Activated T-cell treated with anti-CD3 and anti-CD28 coated beads, Interleukin-2, amount 50 U/mL, for 4 hours (primary cell): ENCODE measurements around the gene CDH22. TPM values are rescaled to one million over a fixed set of nuclear protein-coding genes. Genes with fewer than 3 reads are reported as not detected.

Experiments used
- ATAC-seq, 2 donors: fragments of 200-7000 bp; cut with Tn5 transposase; one replicate each; pipeline ENCODE4 v1.10.0; 2021
- DNase-seq: peaks from one replicate; pipeline ENCODE4 v3.0.0-alpha.2; 2020
- H3K27me3 Mint-ChIP-seq: one replicate; pipeline ENCODE4 v1.8.0; 2021; ENCODE audit warnings: low read depth, mixed read lengths
- H3K36me3 Mint-ChIP-seq: one replicate; pipeline ENCODE4 v1.8.0; 2022; ENCODE audit warnings: mixed read lengths; ENCODE audit not compliant: insufficient read depth
- H3K4me1 Mint-ChIP-seq: one replicate; pipeline ENCODE4 v1.8.0; 2021; ENCODE audit warnings: low read depth, mixed read lengths
- H3K4me3 Mint-ChIP-seq: one replicate; pipeline ENCODE4 v1.8.0; 2021; ENCODE audit warnings: mild to moderate bottlenecking, moderate library complexity, mixed read lengths
- H3K9me3 Mint-ChIP-seq: one replicate; pipeline ENCODE4 v1.8.0; 2021; ENCODE audit warnings: mixed read lengths
- total RNA-seq, 3 donors: library from RNA; stranded (reverse); gene quantifications; one replicate each; pipeline ENCODE4 v1.2.1, GENCODE V29; 2021

Gene CDH22
- total RNA-seq, 3 donors from 2014 or later: not detected

DNA sequence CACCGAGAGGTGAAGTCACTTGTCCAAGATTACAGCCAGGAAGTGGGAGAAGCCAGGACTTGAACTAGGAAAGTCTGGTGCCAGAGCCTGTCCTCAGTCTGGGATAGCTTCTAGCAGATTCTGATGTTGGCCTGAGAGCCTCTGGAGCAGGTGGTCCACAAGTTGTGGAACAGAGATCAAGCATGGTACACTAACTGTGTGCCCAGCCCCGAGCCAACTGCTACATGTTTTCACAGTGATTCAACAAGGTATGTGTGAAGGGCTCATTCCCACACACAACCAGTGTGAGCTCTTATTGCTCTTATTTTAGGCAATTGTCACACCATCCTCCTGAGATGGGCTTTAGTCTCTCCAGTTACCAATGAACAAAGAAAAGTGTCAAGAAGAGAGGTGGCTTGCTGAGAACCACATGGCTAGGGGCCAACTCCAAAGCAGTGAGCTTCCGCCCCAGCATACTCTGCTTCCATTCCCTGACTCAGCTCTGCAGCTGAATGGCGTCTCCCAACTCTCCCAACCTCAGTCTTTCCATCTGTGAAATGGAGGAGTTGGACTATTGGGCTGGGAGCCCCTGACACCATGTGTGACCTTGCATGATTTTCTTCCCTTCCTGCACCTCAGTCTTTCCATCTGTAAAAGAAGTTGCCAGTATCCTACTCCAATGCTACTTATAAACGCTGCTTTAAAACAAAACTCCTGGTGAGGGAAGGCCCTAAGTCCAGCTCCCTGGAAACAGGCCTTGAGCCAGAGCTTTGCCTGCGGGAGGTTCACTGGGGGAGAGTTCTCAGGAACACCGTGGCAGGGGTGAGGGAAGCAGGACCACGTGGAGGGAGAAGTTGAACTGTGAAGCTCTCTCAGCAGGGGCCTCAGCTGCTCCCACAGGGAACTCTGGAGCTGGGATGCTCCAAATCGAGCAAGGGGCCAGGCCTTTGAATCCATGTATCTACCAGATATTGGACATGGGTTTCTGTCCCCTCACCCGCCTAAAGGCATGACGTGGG is 40.9 kb downstream of the CDH22 start:
- Mint-ChIP-seq H3K4me3 (no peak overlapping the region), H3K9me3 (peaks cover 8% of the 10 kb centered on the region), H3K36me3 (no peaks in the 10 kb centered on the region), H3K4me1 (no peaks in the 10 kb centered on the region), H3K27me3 (peaks cover 45% of the 10 kb centered on the region)
- DNase-seq (no peak), ATAC-seq (no peak)

DNA sequence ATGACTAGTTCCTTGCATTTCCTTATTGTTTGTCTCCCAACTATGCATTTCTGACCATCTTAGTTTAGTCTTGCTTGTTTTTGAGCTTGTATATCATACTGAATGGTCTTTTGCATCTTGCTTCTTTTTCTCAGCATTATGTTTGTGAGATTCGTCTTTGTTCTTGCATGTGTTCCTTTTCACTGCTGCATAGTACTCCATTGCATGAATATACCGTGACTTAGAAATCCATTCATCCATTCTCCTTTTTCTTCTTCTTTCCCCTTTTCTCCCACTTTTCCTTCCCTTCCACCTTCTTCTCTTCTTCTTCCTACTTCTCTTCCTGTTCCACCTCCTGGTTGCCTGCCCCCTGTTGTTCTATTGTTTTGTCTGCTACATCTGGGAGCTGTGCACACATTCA is 42.8 kb downstream of the CDH22 start:
- no peak for ATAC-seq
- no peak overlapping the region for H3K4me3 Mint-ChIP-seq
- H3K36me3 Mint-ChIP-seq: no peaks in the 10 kb centered on the region
- DNase-seq: no peak
- peaks cover 4% of the 10 kb centered on the region for H3K9me3 Mint-ChIP-seq
- no peaks in the 10 kb centered on the region for H3K4me1 Mint-ChIP-seq
- peaks cover 38% of the 10 kb centered on the region for H3K27me3 Mint-ChIP-seq

DNA sequence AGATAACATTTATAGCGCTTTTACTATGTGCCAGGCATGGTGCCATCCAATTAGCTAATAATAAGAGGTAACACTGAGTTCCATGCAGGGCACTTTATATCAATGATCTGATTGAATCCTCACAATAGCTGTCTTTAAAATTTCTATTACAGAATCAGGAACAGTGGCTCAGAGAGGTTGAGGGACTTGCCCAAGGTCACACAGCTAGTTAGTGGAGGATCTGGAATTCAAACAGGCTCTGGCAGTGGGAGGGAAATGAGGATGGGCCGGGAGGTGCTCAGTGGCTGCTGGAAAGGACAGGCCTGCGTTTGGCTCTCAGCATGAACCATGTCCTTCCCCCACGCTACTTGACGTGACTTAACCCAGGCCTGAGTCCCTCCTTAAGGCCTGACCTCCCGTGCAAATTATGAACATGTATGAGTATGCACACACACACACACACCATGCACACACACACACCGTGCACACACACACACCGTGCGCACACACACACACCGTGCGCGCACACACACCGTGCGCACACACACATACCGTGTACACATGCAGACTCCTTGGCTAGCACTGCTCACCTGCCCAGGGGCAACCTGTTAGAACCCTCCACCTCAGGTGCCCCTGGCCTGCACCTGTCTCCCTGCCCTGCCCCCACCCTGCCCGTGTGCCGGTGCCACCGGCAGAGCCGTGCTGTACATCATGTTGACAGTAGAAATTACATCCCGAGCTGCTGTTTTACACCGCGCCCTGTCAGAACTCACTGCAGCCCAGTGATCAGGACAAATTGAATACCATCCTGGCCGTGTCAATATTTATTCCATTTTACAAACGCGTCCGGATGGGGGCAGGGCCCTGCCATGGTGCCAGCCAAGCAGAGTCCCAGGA is 43.7 kb downstream of the CDH22 start:
- Mint-ChIP-seq H3K4me1 (no peaks in the 10 kb centered on the region), H3K4me3 (no peak overlapping the region), H3K27me3 (peaks cover 37% of the 10 kb centered on the region), H3K36me3 (no peaks in the 10 kb centered on the region), H3K9me3 (peaks cover 4% of the 10 kb centered on the region)
- DNase-seq: no peak
- ATAC-seq: no peak

DNA sequence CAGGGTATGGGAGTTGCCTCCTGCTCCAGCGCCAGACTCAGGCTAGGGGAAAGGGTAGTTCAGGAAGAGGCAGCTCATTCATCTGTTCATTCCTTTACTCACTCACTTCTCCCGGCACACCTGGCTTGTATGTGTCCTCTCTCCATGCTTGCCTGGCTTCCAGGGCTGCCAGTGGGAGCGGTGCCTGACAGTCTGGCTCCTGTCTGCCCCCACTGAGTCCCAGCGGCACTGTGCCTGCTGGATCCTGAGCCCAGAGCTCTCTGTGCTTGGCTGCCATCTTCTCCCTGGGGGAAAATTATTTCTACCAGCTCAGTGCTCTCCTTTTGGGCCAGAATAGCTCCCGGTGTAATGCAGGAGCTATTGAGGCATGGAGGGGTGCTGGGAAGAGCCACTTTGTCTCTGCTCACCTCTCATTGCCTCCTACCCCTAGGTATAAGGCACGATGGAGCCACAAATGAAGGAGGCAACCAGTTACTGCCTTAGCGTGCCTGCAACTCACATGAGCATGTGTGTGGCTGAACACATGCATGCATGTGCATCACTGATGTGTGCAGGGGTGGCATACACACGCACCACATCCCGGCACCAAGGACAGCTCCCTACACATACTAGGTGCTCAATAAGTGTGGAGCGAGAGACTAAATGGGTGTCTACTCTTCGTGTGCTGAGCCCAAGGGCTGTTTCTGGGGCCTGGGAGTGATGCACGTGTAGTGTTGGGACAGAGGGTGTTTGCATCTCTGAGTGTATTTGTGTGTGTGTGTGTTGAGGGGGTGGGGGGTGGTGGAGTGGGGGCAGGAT is 46.6 kb downstream of the CDH22 start:
- H3K27me3 Mint-ChIP-seq: peaks cover 42% of the 10 kb centered on the region
- H3K4me1 Mint-ChIP-seq: no peaks in the 10 kb centered on the region
- no peak for DNase-seq
- H3K4me3 Mint-ChIP-seq: no peak overlapping the region
- ATAC-seq: no peak
- no peaks in the 10 kb centered on the region for H3K36me3 Mint-ChIP-seq
- H3K9me3 Mint-ChIP-seq: peaks cover 4% of the 10 kb centered on the region

DNA sequence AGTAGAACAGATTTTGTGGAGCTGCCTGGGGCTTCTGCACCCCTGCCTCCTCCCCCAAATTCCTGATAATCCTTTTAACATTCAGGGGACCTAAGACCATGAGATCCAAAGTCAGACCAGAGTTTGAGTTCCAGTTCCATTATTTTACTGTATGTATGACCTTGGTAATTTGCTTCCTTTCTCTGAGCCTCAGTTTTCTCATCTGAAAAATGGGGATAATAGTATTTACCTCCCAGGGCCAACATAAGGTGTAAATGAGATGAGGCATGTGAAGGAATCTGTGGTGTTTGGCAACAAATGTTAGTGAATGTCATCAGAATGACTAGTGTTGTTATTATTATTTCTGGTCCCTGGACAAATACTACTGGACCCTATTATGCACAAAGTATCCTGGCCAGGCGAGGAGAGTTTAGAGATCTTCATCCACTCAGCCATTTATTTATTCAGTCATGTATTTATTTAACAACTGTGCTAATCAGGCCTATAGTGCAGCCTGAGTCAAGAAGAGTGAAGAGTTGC is 47.3 kb downstream of the CDH22 start:
- H3K4me3 Mint-ChIP-seq: no peak overlapping the region
- no peaks in the 10 kb centered on the region for H3K36me3 Mint-ChIP-seq
- H3K9me3 Mint-ChIP-seq: peaks cover 4% of the 10 kb centered on the region
- peaks cover 42% of the 10 kb centered on the region for H3K27me3 Mint-ChIP-seq
- ATAC-seq (no peak), DNase-seq (no peak)
- no peaks in the 10 kb centered on the region for H3K4me1 Mint-ChIP-seq

DNA sequence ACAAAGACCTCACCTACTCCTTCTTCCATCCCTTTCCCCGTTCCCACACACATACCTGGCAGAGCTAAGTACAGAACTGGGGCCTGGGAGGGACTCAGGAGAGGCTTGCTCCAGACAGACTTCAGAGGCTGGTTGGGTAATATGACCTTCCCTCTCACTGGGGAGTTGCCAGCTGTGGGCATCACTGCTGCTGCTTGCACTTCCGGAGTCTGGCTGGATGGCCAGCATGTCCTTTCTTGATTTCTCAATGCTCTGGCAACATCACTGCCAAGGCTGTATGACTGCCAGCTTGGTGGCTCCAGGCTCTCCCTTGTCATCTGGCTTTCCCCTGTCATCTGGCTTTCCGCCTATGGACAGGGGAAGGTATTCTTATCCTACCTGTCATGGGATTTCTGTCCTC is 47.8 kb downstream of the CDH22 start:
- DNase-seq (no peak), ATAC-seq (no peak)
- Mint-ChIP-seq H3K9me3 (peaks cover under 1% of the 10 kb centered on the region), H3K4me1 (no peaks in the 10 kb centered on the region), H3K36me3 (no peaks in the 10 kb centered on the region), H3K4me3 (no peak overlapping the region), H3K27me3 (peaks cover 39% of the 10 kb centered on the region)

DNA sequence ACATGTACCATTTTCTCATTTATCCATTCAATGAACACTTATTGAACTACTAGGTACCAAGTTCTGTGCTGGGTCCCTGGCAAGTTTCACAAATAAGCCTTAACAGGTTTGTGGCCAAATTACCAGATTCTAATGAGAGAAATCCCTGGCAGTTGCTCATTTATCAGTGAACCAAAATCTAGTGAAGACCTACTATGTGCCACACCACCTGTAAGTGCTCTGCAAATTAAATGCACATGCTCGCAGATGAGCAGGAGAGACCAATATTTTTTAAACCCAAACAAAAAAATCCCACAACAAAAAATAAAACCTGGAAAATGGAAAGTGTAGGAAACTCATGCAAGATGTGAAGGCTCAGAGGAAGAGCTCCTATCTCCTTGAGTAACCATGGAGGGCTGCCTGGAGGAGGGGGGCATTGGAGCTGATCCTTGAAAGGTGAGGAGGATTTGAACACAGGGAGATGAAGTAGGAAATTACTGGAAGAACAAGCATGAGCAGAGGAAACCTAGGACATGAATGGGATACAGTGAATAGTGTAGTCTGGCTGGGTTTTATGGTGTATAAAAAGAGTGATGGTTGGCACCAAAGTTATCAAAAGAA is 48.9 kb downstream of the CDH22 start:
- Mint-ChIP-seq H3K4me1 (no peaks in the 10 kb centered on the region), H3K27me3 (peaks cover 37% of the 10 kb centered on the region), H3K9me3 (no peaks in the 10 kb centered on the region), H3K36me3 (no peaks in the 10 kb centered on the region), H3K4me3 (no peak overlapping the region)
- ATAC-seq (no peak), DNase-seq (no peak)

DNA sequence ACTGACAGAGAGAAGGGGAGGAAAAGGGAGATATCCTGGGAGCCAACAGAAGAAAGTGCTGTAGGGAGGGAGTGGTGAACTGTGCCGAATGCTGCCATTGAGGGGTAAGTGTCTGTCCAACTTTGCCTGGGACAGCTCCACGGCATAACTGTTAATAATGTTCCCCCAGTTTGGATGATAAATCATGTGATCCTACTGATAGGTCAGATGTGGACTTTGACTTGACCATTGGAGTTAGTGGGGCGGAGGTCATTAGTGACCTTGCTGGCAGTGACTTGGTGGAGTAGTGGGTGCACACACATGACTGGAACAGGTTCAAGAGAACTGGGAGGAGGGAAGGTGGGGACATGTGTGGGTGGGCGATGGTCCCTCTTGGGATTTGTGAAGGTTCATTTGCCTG is 50.4 kb downstream of the CDH22 start:
- no peak for ATAC-seq

DNA sequence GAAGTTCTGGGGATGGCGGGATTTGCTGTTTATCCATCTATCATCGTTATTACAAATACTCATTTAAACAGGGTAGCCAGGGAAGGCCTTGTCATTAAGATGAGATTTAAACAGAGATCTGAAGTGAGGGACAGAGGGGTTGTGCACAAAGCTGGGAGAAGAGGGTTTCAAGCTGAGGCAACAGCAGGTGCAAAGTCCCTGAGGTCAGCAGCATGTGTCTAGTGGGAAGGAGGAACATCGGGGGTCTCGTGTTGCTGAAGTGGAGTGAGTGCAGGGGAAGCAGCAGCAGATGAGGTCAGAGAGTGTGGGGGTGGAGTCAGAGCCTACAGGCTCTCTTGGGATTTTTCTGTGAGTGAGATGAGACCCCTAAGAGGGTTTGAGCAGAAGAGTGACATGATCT is 52.0 kb downstream of the CDH22 start:
- H3K9me3 Mint-ChIP-seq: no peaks in the 10 kb centered on the region
- DNase-seq: no peak
- H3K4me1 Mint-ChIP-seq: no peaks in the 10 kb centered on the region
- H3K4me3 Mint-ChIP-seq: no peak overlapping the region
- no peaks in the 10 kb centered on the region for H3K36me3 Mint-ChIP-seq
- ATAC-seq: no peak
- peaks cover 49% of the 10 kb centered on the region for H3K27me3 Mint-ChIP-seq

More for the DNA sequence above, 50.4 kb downstream of the CDH22 start:
- Mint-ChIP-seq H3K4me1 (no peaks in the 10 kb centered on the region), H3K4me3 (no peak overlapping the region), H3K27me3 (peaks cover 37% of the 10 kb centered on the region), H3K36me3 (no peaks in the 10 kb centered on the region), H3K9me3 (no peaks in the 10 kb centered on the region)
- no peak for DNase-seq

DNA sequence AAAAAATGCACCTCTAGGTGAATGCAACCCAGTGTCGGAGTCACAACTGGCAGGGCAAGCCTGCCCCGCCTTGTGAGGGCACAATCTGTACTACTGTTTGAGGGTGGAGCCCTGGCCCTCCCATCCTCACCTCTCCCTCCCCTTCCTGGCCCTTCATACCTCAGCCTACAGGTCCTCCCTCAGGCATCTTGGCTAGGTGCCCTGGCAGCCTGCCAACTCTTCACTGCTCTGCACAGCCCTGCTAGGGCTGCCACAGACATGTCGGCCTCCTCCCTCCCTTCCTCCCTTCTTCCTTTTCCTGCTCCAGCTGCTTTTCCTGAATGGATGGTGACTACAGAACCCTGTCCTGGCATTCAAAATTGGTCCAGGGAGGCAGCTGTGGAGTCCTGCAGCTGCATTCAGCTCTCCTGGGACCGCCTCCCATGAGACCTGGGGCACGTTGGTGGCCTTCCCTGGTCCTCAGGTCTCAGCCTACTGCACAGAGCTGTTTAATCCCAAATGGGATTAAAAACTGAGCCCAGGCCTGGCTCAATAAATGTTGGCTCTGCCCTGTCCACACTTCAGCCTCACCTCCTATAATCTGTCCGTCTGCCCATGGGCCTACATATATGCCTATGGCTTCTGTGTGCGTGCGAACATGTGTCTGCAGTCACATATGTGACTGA is 52.7 kb downstream of the CDH22 start:
- no peaks in the 10 kb centered on the region for H3K4me1 Mint-ChIP-seq
- H3K36me3 Mint-ChIP-seq: no peaks in the 10 kb centered on the region
- no peak overlapping the region for H3K4me3 Mint-ChIP-seq
- DNase-seq: no peak
- ATAC-seq: no peak
- peaks cover 48% of the 10 kb centered on the region for H3K27me3 Mint-ChIP-seq
- no peaks in the 10 kb centered on the region for H3K9me3 Mint-ChIP-seq

DNA sequence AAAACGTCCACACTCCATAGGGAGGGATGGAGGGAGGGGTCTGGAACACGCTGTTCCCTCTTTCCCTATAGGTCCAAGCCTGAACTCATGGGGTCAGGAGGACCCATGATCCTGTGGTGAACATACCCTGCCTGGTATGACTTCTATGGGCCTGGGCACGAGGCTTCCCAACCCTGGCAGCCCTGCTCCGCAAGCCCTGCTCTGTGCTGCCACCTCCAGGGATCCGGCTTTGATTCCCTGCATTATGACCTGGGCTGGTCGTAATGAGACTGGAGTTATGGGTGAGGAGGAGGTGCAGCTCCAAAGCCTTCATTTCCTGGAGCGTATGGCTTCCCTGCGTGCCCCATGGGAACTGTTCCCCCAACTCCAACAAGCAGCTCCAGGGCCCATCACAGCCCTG is 54.9 kb downstream of the CDH22 start:
- Mint-ChIP-seq H3K36me3 (no peaks in the 10 kb centered on the region), H3K27me3 (peaks cover 54% of the 10 kb centered on the region), H3K4me3 (no peak overlapping the region), H3K9me3 (no peaks in the 10 kb centered on the region), H3K4me1 (no peaks in the 10 kb centered on the region)
- ATAC-seq (no peak), DNase-seq (no peak)

DNA sequence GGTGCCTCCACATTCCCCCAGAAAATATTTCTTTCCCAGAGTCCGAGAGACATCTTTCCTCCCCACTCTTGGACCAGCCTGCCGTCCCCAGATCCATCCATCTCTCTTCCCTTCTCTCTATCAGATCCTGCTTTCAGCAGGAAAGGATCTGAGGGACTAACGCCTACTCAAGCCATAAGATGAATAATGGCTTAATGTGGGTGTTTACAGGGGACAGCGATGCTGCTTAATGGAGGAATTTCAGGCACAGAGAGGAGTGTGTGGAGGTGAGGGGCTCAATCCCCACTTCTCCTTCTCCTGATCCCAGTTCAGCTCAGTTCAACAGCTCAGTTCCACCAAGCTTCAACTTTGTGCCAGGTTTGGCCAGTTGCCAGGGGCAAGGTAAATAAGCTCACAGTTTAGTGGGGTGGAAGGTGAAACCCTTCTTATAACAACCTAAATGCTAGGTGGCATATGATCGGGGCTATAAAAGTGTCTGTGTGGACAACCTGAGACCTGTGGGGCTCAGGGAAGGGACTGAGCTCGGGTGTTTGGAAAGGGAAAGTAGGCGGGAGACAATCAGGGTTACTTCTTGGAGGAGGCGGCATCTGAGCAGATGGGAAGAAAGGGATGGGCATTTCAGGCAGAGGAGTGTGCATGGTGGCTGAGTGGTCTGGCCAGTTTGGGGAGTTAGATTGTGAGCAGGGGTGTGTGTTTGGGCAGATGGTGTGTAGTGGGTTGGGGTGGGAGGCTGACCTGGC is 55.8 kb downstream of the CDH22 start:
- H3K27me3 Mint-ChIP-seq: peaks cover 61% of the 10 kb centered on the region
- H3K9me3 Mint-ChIP-seq: no peaks in the 10 kb centered on the region
- H3K36me3 Mint-ChIP-seq: no peaks in the 10 kb centered on the region
- H3K4me3 Mint-ChIP-seq: no peak overlapping the region
- ATAC-seq (no peak), DNase-seq (no peak)
- H3K4me1 Mint-ChIP-seq: no peaks in the 10 kb centered on the region
